Upper lobe of left lung (tissue), 6 donors: ENCODE data around the gene PIK3R6. TPM values are rescaled to one million over a fixed set of nuclear protein-coding genes. Genes with fewer than 3 reads are reported as not detected.

ENCODE experiments used
- ATAC-seq, 2 donors: fragments of 200-7000 bp; cut with Tn5 transposase; one replicate each; pipeline ENCODE4 v1.9.1; 2022; ENCODE audit warnings: mild to moderate bottlenecking in 2 of 2, moderate library complexity in 2 of 2; ENCODE audit not compliant: low FRiP score in 2 of 2
- DNase-seq, 2 donors: peaks; one replicate each; pipeline ENCODE4 v3.0.0-alpha.2; 2019 to 2020
- H3K27ac ChIP-seq, 4 donors: fragments of 200-600 bp; sonication (generic); one replicate each; pipeline ENCODE4 v1.5.1; 2016 to 2019
- H3K27me3 ChIP-seq, 4 donors: fragments of 200-600 bp; sonication (generic); one replicate each; pipeline ENCODE4 v1.5.1; 2017 to 2019
- H3K36me3 ChIP-seq, 4 donors: fragments of 200-600 bp; sonication (generic); one replicate each; pipeline ENCODE4 v1.5.1; 2016 to 2019
- H3K4me1 ChIP-seq, 4 donors: fragments of 200-600 bp; sonication (generic); one replicate each; pipeline ENCODE4 v1.5.1; 2018 to 2019
- H3K4me3 ChIP-seq, 4 donors: fragments of 200-600 bp; sonication (generic); one replicate each; pipeline ENCODE4 v1.5.1; 2017 to 2019; ENCODE audit warnings: mild to moderate bottlenecking in 2 of 4, moderate library complexity in 1 of 4
- H3K9me3 ChIP-seq, 4 donors: fragments of 200-600 bp; sonication (generic); one replicate each; pipeline ENCODE4 v1.5.1; 2018 to 2019
- CTCF ChIP-seq, 6 experiments: fragments of 450-650 bp in 4 of 6; fragments of 200-600 bp in 2 of 6; sonication (generic) in 2 of 6; IDR thresholded peaks; one replicate each; pipeline ENCODE4 v1.5.1; 2016 to 2019; ENCODE audit warnings: antibody characterized with exemption in 6 of 6
- EP300 ChIP-seq, 4 donors: sonication (generic); formaldehyde crosslinking; IDR thresholded peaks; one replicate each; pipeline ENCODE4 v1.5.1; 2017; ENCODE audit warnings: antibody characterized with exemption in 4 of 4, control low read depth in 2 of 4
- POLR2A ChIP-seq, 4 donors: fragments of 450-650 bp; IDR thresholded peaks; one replicate each; pipeline ENCODE4 v1.5.1; 2016 to 2017; ENCODE audit warnings: antibody characterized with exemption in 4 of 4, mild to moderate bottlenecking in 2 of 4
- POLR2AphosphoS5 ChIP-seq, 2 donors: sonication (generic); formaldehyde crosslinking; IDR thresholded peaks; one replicate each; pipeline ENCODE4 v1.5.1; 2017; ENCODE audit warnings: antibody characterized with exemption in 2 of 2
- WGBS, 2 donors: methylation state at CpG; one replicate each; pipeline ENCODE4 v1.1.5; 2017 to 2018; 5-methylcytosine and 5-hydroxymethylcytosine counted together
- total RNA-seq, 6 donors: library from RNA; depleted of rRNA in 4 of 6; stranded (reverse); fragments of >200 nt in 4 of 6; gene quantifications; one replicate each; pipeline versions ENCODE4 v1.1.0 to v1.2.1, GENCODE V29; 2016 to 2021
- donor health status: DM: no; HTN: no; CAD: no; lungs with moderate emphysema.
- donor health status: DM: no; HTN: yes; CAD: no; lungs with severe emphysema.

The PIK3R6 gene
- total RNA-seq, 6 donors from 2014 or later = 1.1 to 4.2 (median 2.4) TPM

GRCh38 chr17:8875436-8875835 is 8.0 kb upstream of the PIK3R6 start:
- H3K27ac ChIP-seq = no peak overlapping the region
- no peaks in the 10 kb centered on the region for H3K27me3 ChIP-seq
- H3K4me3 ChIP-seq = no peak overlapping the region
- no peak for DNase-seq
- H3K9me3 ChIP-seq = no peaks in the 10 kb centered on the region
- 83 to 85% methylated on average over 12 of the region's 12 CpGs for WGBS, 2 donors
- TF ChIP-seq POLR2A (IDR thresholded peaks at IDR 0.05) = no peak
- peaks cover 0 to 15% (median 6%) of the 10 kb centered on the region in 4 donors for H3K4me1 ChIP-seq
- no peak for ATAC-seq
- H3K36me3 ChIP-seq = peaks cover 0 to 6% (median under 1%) of the 10 kb centered on the region in 4 donors

GRCh38 chr17:8873801-8874715 is 6.6 kb upstream of the PIK3R6 start:
- H3K4me3 ChIP-seq = no peak overlapping the region
- DNase-seq (no peak), ATAC-seq (peak in 1 of 2 donors; percentile 19)
- no peak for TF ChIP-seq CTCF (IDR thresholded peaks at IDR 0.05)
- no peak for TF ChIP-seq POLR2AphosphoS5 (IDR thresholded peaks at IDR 0.05)
- no peak for TF ChIP-seq EP300 (IDR thresholded peaks at IDR 0.05)
- TF ChIP-seq POLR2A (IDR thresholded peaks at IDR 0.05) = no peak
- H3K27ac ChIP-seq = no peak overlapping the region
- H3K4me1 ChIP-seq = peaks cover 0 to 15% (median 6%) of the 10 kb centered on the region in 4 donors
- H3K27me3 ChIP-seq = no peaks in the 10 kb centered on the region
- H3K36me3 ChIP-seq = no peaks in the 10 kb centered on the region
- 53 to 64% methylated on average over 13 to 19 of the region's 19 CpGs for WGBS, 2 donors
- no peaks in the 10 kb centered on the region for H3K9me3 ChIP-seq

GRCh38 chr17:8872705-8873435 is 5.4 kb upstream of the PIK3R6 start:
- DNase-seq (no peak), ATAC-seq (peak in 1 of 2 donors; percentile 41)

GRCh38 chr17:8872036-8872704 is 4.7 kb upstream of the PIK3R6 start:
- TF ChIP-seq POLR2A (IDR thresholded peaks at IDR 0.05) (no peak), EP300 (IDR thresholded peaks at IDR 0.05) (no peak), POLR2AphosphoS5 (IDR thresholded peaks at IDR 0.05) (no peak), CTCF (IDR thresholded peaks at IDR 0.05) (no peak)
- peaks cover 0 to 15% (median 7%) of the 10 kb centered on the region in 4 donors for H3K4me1 ChIP-seq
- no peaks in the 10 kb centered on the region for H3K36me3 ChIP-seq
- no peak overlapping the region for H3K4me3 ChIP-seq
- WGBS, 2 donors = 67 to 79% methylated on average over 7 of the region's 7 CpGs
- no peak overlapping the region for H3K27ac ChIP-seq
- ATAC-seq = no peak
- no peak for DNase-seq
- H3K27me3 ChIP-seq = no peaks in the 10 kb centered on the region
- no peaks in the 10 kb centered on the region for H3K9me3 ChIP-seq

More at GRCh38 chr17:8872705-8873435, 5.4 kb upstream of the PIK3R6 start:
- H3K4me3 ChIP-seq = no peak overlapping the region
- no peaks in the 10 kb centered on the region for H3K27me3 ChIP-seq
- no peaks in the 10 kb centered on the region for H3K9me3 ChIP-seq
- H3K27ac ChIP-seq = no peak overlapping the region
- H3K4me1 ChIP-seq = peaks cover 0 to 15% (median 7%) of the 10 kb centered on the region in 4 donors
- no peak for TF ChIP-seq POLR2AphosphoS5 (IDR thresholded peaks at IDR 0.05)
- TF ChIP-seq EP300 (IDR thresholded peaks at IDR 0.05) = no peak
- TF ChIP-seq CTCF (IDR thresholded peaks at IDR 0.05) = no peak
- TF ChIP-seq POLR2A (IDR thresholded peaks at IDR 0.05) = no peak
- WGBS, 2 donors = 35 to 48% methylated on average over 15 to 17 of the region's 17 CpGs
- no peaks in the 10 kb centered on the region for H3K36me3 ChIP-seq
